Sigmoid colon (tissue), 7 donors: ENCODE data around the gene CD276. TPM values are rescaled to one million over a fixed set of nuclear protein-coding genes. Genes with fewer than 3 reads are reported as not detected.

Experiments
- DNase-seq: peaks from one replicate; pipeline ENCODE4 v3.0.0-alpha.2; 2019
- H3K27ac ChIP-seq, 4 donors: fragments of 200-600 bp; sonication (generic); one replicate each; pipeline ENCODE4 v1.5.1; 2016 to 2019; ENCODE audit warnings: mild to moderate bottlenecking in 1 of 4
- H3K27me3 ChIP-seq, 3 donors: fragments of 200-600 bp; sonication (generic); one replicate each; pipeline ENCODE4 v1.5.1; 2019; ENCODE audit warnings: mild to moderate bottlenecking in 1 of 3
- H3K36me3 ChIP-seq, 4 donors: fragments of 200-600 bp; sonication (generic); one replicate each; pipeline ENCODE4 v1.5.1; 2016 to 2019
- H3K4me1 ChIP-seq, 4 donors: fragments of 200-600 bp; sonication (generic); one replicate each; pipeline ENCODE4 v1.5.1; 2017 to 2019
- H3K4me3 ChIP-seq, 4 donors: fragments of 200-600 bp; sonication (generic); one replicate each; pipeline ENCODE4 v1.5.1; 2017 to 2019; ENCODE audit warnings: mild to moderate bottlenecking in 2 of 4, moderate library complexity in 1 of 4
- H3K9me3 ChIP-seq, 4 donors: fragments of 200-600 bp in 3 of 4; sonication (generic) in 3 of 4; one replicate each; pipeline versions ENCODE4 v1.5.1 to v1.6.1; 2013 to 2019
- CTCF ChIP-seq, 4 experiments: fragments of 450-650 bp in 3 of 4; fragments of 200-600 bp in 1 of 4; IDR thresholded peaks; one replicate each; pipeline ENCODE4 v1.5.1; 2016 to 2019; ENCODE audit warnings: antibody characterized with exemption in 4 of 4, mild to moderate bottlenecking in 3 of 4, moderate library complexity in 2 of 4
- EP300 ChIP-seq, 4 donors: sonication (generic); formaldehyde crosslinking; IDR thresholded peaks; one replicate each; pipeline ENCODE4 v1.6.1; 2017; ENCODE audit warnings: antibody characterized with exemption in 4 of 4
- POLR2A ChIP-seq, 2 donors: fragments of 450-650 bp; IDR thresholded peaks; one replicate each; pipeline ENCODE4 v1.6.1; 2016; ENCODE audit warnings: antibody characterized with exemption in 2 of 2, mild to moderate bottlenecking in 2 of 2, moderate library complexity in 2 of 2
- POLR2AphosphoS5 ChIP-seq, 4 donors: sonication (generic); formaldehyde crosslinking; IDR thresholded peaks; one replicate each; pipeline ENCODE4 v1.6.1; 2017; ENCODE audit warnings: antibody characterized with exemption in 4 of 4
- WGBS, 2 donors: extraction: QIAGEN DNeasy Blood & Tissue Kit; methylation state at CpG; one replicate each; pipeline ENCODE4 v1.1.7; 2013; 5-methylcytosine and 5-hydroxymethylcytosine counted together
- intact Hi-C: fragments of 100-400 bp; cut with DNase I; formaldehyde crosslinking; loops from one replicate; pipeline ENCODE4 v1.15.1; 2023
- polyA plus RNA-seq, 3 donors: library from polyadenylated mRNA; stranded (reverse); fragments of 200-250 nt; gene quantifications; one replicate each; pipeline ENCODE4 v1.2.3, GENCODE V29; 2013
- total RNA-seq, 4 donors: library from RNA; depleted of rRNA; stranded (reverse); fragments of >200 nt; gene quantifications; one replicate each; pipeline ENCODE4 v1.1.0, GENCODE V29; 2016
- donor health status: healthy with polysubstance abuse.
- donor health status: Bipolar disorder and iron deficiency.
- donor health status: healthy.

CD276 gene
- total and polyA plus RNA-seq, 7 donors = 15.7 to 59.8 (median 29.8) TPM

DNA sequence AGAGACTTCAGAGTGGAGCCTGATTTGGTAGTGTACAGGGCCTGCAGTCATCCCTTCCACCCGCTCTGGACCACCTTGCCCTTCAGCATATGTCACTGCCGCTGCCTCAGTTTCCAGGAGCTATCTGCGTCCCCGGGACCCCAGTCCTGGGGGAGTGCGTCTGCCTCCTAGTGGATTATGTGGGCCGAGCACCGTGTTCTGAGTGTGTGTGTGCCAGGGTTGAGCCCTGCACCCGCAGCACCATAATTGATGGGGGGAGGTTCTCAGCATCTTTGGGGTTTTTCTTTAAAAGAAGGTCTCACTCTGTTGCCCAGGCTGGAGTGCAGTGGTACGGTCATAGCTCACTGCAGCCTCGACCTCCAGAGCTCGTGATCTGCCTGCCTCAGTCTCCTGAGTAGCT is 33.6 kb downstream of the CD276 start:
- Histone ChIP-seq H3K27ac (no peak overlapping the region), H3K27me3 (no peaks in the 10 kb centered on the region), H3K4me1 (no peaks in the 10 kb centered on the region), H3K36me3 (peaks cover 0 to 14% (median 14%) of the 10 kb centered on the region in 4 donors), H3K9me3 (no peaks in the 10 kb centered on the region), H3K4me3 (no peak overlapping the region)
- no peak for TF ChIP-seq EP300 (IDR thresholded peaks at IDR 0.05)
- no peak for TF ChIP-seq POLR2AphosphoS5 (IDR thresholded peaks at IDR 0.05)
- no peak for TF ChIP-seq CTCF (IDR thresholded peaks at IDR 0.05)
- TF ChIP-seq POLR2A (IDR thresholded peaks at IDR 0.05) = no peak
- 65 to 74% methylated on average over 11 of the region's 11 CpGs for WGBS, 2 donors
- DNase-seq = no peak
- intact Hi-C loops = no loop called here

DNA sequence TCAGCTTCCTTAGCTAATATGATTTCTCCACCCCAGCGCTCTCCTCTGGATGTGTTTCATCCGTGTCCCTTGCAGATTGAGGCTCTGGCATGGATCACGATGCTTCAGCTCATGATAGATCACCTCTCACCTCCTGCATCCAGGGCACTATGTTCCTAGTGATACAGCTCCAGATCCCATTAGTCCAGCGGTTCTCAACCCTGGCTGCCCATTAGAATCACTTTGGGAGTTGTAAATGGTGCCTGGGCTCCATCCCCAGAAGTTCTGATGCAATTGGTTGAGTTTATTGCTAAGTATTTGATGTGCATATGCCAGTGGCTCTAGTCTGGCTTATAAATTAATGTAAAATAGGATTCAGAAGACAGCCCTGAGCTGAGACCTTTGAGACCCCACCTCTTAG is 34.5 kb downstream of the CD276 start:
- WGBS, 2 donors = 76 to 84% methylated on average over 4 of the region's 4 CpGs
- intact Hi-C loops = no loop called here
- H3K27ac ChIP-seq = no peak overlapping the region
- no peak overlapping the region for H3K4me3 ChIP-seq
- no peaks in the 10 kb centered on the region for H3K4me1 ChIP-seq
- no peaks in the 10 kb centered on the region for H3K27me3 ChIP-seq
- peaks cover 0 to 5% (median 5%) of the 10 kb centered on the region in 4 donors for H3K36me3 ChIP-seq
- H3K9me3 ChIP-seq = no peaks in the 10 kb centered on the region
- no peak for DNase-seq
- TF ChIP-seq POLR2A (IDR thresholded peaks at IDR 0.05) = no peak
- no peak for TF ChIP-seq POLR2AphosphoS5 (IDR thresholded peaks at IDR 0.05)

DNA sequence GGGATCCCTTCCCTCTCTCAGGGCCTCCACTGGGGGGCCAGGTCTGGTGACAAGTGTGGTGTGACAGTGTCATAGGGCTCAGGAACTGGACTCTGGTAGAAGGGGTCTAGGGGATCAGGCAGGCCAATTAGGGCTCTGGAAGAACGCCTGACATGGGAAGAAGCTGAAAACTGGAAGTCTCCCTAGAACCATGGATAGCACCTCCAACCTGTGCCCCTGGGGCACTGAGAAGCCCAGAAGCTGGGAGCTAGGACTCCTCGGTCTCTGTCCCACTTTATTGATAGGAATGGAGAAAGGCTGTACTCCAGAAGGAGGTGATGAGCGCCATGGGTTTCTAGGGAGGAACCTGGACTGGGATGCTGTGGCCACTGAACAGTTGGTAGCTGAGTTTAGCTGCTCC is 38.2 kb downstream of the CD276 start:
- no peak overlapping the region for H3K27ac ChIP-seq
- no peak for TF ChIP-seq CTCF (IDR thresholded peaks at IDR 0.05)
- no peak for TF ChIP-seq EP300 (IDR thresholded peaks at IDR 0.05)
- TF ChIP-seq POLR2AphosphoS5 (IDR thresholded peaks at IDR 0.05) = no peak
- no peak for TF ChIP-seq POLR2A (IDR thresholded peaks at IDR 0.05)
- intact Hi-C loops = no loop called here
- 93 to 95% methylated on average over 3 of the region's 3 CpGs for WGBS, 2 donors
- H3K9me3 ChIP-seq = no peaks in the 10 kb centered on the region
- no peaks in the 10 kb centered on the region for H3K27me3 ChIP-seq
- no peaks in the 10 kb centered on the region for H3K36me3 ChIP-seq
- no peaks in the 10 kb centered on the region for H3K4me1 ChIP-seq
- H3K4me3 ChIP-seq = no peak overlapping the region
- no peak for DNase-seq

GRCh38 chr15:73723191-73723590 is 39.0 kb downstream of the CD276 start:
- DNase-seq = no peak
- Histone ChIP-seq H3K4me1 (no peaks in the 10 kb centered on the region), H3K4me3 (no peak overlapping the region), H3K27ac (no peak overlapping the region), H3K36me3 (no peaks in the 10 kb centered on the region), H3K27me3 (no peaks in the 10 kb centered on the region), H3K9me3 (no peaks in the 10 kb centered on the region)
- WGBS, 2 donors = 53 to 60% methylated on average over 4 of the region's 4 CpGs
- TF ChIP-seq POLR2A (IDR thresholded peaks at IDR 0.05) = no peak
- TF ChIP-seq EP300 (IDR thresholded peaks at IDR 0.05) = no peak
- no peak for TF ChIP-seq CTCF (IDR thresholded peaks at IDR 0.05)
- no peak for TF ChIP-seq POLR2AphosphoS5 (IDR thresholded peaks at IDR 0.05)
- intact Hi-C loops = no loop called here

GRCh38 chr15:73724212-73724611 is 40.0 kb downstream of the CD276 start:
- Histone ChIP-seq H3K9me3 (no peaks in the 10 kb centered on the region), H3K4me3 (no peak overlapping the region), H3K27ac (no peak overlapping the region), H3K36me3 (no peaks in the 10 kb centered on the region), H3K27me3 (no peaks in the 10 kb centered on the region), H3K4me1 (no peaks in the 10 kb centered on the region)
- TF ChIP-seq POLR2AphosphoS5 (IDR thresholded peaks at IDR 0.05) (no peak), EP300 (IDR thresholded peaks at IDR 0.05) (no peak), POLR2A (IDR thresholded peaks at IDR 0.05) (no peak), CTCF (IDR thresholded peaks at IDR 0.05) (no peak)
- WGBS, 2 donors = 54 to 79% methylated on average over 3 of the region's 3 CpGs
- intact Hi-C loops = no loop called here
- no peak for DNase-seq
